ENCODE measurements around the gene SAP25. TPM values are rescaled to one million over a fixed set of nuclear protein-coding genes. Genes with fewer than 3 reads are reported as not detected.

Gene SAP25
- total RNA-seq, 1 donor from 2014 or later, result 13.5 TPM

- H3K4me3 Mint-ChIP-seq, result peak overlapping the region; percentile 24
These were observed 8.4 kb upstream of the SAP25 start for GRCh38 chr7:100582041-100582579.

GRCh38 chr7:100580466-100581283, 7.0 kb upstream of the SAP25 start:
- peaks cover 32% of the 10 kb centered on the region for H3K4me1 Mint-ChIP-seq
- no peak for TF ChIP-seq CTCF (IDR thresholded peaks at IDR 0.05; ENCODE audit: unreplicated experiment)
- peaks cover 3% of the 10 kb centered on the region for H3K36me3 Mint-ChIP-seq
- H3K27me3 Mint-ChIP-seq (ENCODE audit: low read depth), result no peaks in the 10 kb centered on the region
- H3K27ac Mint-ChIP-seq, result no peak overlapping the region
- DNase-seq (ENCODE audit: low spot score in 2 of 2, unreplicated experiment in 2 of 2), result no peak
- H3K9me3 Mint-ChIP-seq, result no peaks in the 10 kb centered on the region
- H3K4me3 Mint-ChIP-seq, result no peak overlapping the region

More at GRCh38 chr7:100582041-100582579, 8.4 kb upstream of the SAP25 start:
- no peak for TF ChIP-seq CTCF (IDR thresholded peaks at IDR 0.05; ENCODE audit: unreplicated experiment)
- H3K4me1 Mint-ChIP-seq, result peaks cover 32% of the 10 kb centered on the region
- no peaks in the 10 kb centered on the region for H3K9me3 Mint-ChIP-seq
- H3K27ac Mint-ChIP-seq, result no peak overlapping the region
- H3K36me3 Mint-ChIP-seq, result no peaks in the 10 kb centered on the region
- H3K27me3 Mint-ChIP-seq (ENCODE audit: low read depth), result no peaks in the 10 kb centered on the region
- DNase-seq (ENCODE audit: low spot score in 2 of 2, unreplicated experiment in 2 of 2), result no peak

GRCh38 chr7:100578246-100579183, 4.8 kb upstream of the SAP25 start:
- peaks cover 7% of the 10 kb centered on the region for H3K36me3 Mint-ChIP-seq
- no peak overlapping the region for H3K27ac Mint-ChIP-seq
- H3K4me1 Mint-ChIP-seq, result peaks cover 14% of the 10 kb centered on the region
- no peaks in the 10 kb centered on the region for H3K27me3 Mint-ChIP-seq (ENCODE audit: low read depth)
- DNase-seq (ENCODE audit: low spot score in 2 of 2, unreplicated experiment in 2 of 2), result no peak
- no peak for TF ChIP-seq CTCF (IDR thresholded peaks at IDR 0.05; ENCODE audit: unreplicated experiment)
- H3K9me3 Mint-ChIP-seq, result no peaks in the 10 kb centered on the region
- H3K4me3 Mint-ChIP-seq, result no peak overlapping the region

GRCh38 chr7:100577507-100577906, 3.8 kb upstream of the SAP25 start:
- no peaks in the 10 kb centered on the region for H3K27me3 Mint-ChIP-seq (ENCODE audit: low read depth)
- no peak overlapping the region for H3K4me3 Mint-ChIP-seq
- H3K36me3 Mint-ChIP-seq, result peaks cover 7% of the 10 kb centered on the region
- no peaks in the 10 kb centered on the region for H3K9me3 Mint-ChIP-seq
- no peak for DNase-seq (ENCODE audit: low spot score in 2 of 2, unreplicated experiment in 2 of 2)
- peaks cover 4% of the 10 kb centered on the region for H3K4me1 Mint-ChIP-seq
- TF ChIP-seq CTCF (IDR thresholded peaks at IDR 0.05; ENCODE audit: unreplicated experiment), result no peak
- H3K27ac Mint-ChIP-seq, result no peak overlapping the region

- H3K36me3 Mint-ChIP-seq, result peaks cover 7% of the 10 kb centered on the region
- no peaks in the 10 kb centered on the region for H3K27me3 Mint-ChIP-seq (ENCODE audit: low read depth)
- no peak for TF ChIP-seq CTCF (IDR thresholded peaks at IDR 0.05; ENCODE audit: unreplicated experiment)
- no peak overlapping the region for H3K27ac Mint-ChIP-seq
- no peaks in the 10 kb centered on the region for H3K9me3 Mint-ChIP-seq
- H3K4me1 Mint-ChIP-seq, result peaks cover 5% of the 10 kb centered on the region
- no peak for DNase-seq (ENCODE audit: low spot score in 2 of 2, unreplicated experiment in 2 of 2)
- H3K4me3 Mint-ChIP-seq, result no peak overlapping the region
These were observed 3.4 kb upstream of the SAP25 start for GRCh38 chr7:100577103-100577502.

Measured in mesothelial cell of epicardium (in vitro differentiated cells).